A673 (cell line): Measurements from ENCODE around the gene SGSM1. TPM values are rescaled to one million over a fixed set of nuclear protein-coding genes. Genes with fewer than 3 reads are reported as not detected.

Experiments
- BruUV-seq: library from RNA; stranded (reverse); fragments of 400-500 nt; replicated peaks from 2 replicates; lab custom pipeline; 2021; lab: Mats Ljungman, UMichigan
- CTCF ChIA-PET: fragments of 300-600 bp; sonication (Branson Sonifier 250); formaldehyde crosslinking; loops from one replicate; lab custom pipeline; 2022; ENCODE audit warnings: antibody characterized with exemption; lab: Charles Lee
- POLR2A ChIA-PET: fragments of 300-600 bp; sonication (Branson Sonifier 250); formaldehyde crosslinking; loops from one replicate; lab custom pipeline; 2022; ENCODE audit warnings: antibody characterized with exemption; ENCODE audit not compliant: low non-redundant PET; lab: Charles Lee
- DNase-seq: peaks from one replicate; pipeline ENCODE4 v3.0.0-alpha.2; 2015; ENCODE audit warnings: low spot score
- H3K27ac ChIP-seq: fragments of 200-600 bp; sonication (generic); 2 replicates; pipeline ENCODE4 v1.5.1; 2016; ENCODE audit warnings: mixed run types, low read depth, mild to moderate bottlenecking, mixed read lengths, antibody characterized with exemption, low read length; ENCODE audit not compliant: poor library complexity, severe bottlenecking
- H3K27me3 ChIP-seq: fragments of 200-600 bp; sonication (generic); replicated peaks from 2 replicates; pipeline ENCODE4 v1.6.1; 2017; ENCODE audit warnings: mixed run types, low read depth, mild to moderate bottlenecking, mixed read lengths, antibody characterized with exemption, low read length; ENCODE audit not compliant: insufficient read depth, poor library complexity
- H3K36me3 ChIP-seq: fragments of 200-600 bp; sonication (generic); 2 replicates; pipeline ENCODE4 v1.6.1; 2016; ENCODE audit warnings: mixed run types, mild to moderate bottlenecking, mixed read lengths, antibody characterized with exemption, low read length; ENCODE audit not compliant: insufficient read depth, poor library complexity, severe bottlenecking
- H3K4me1 ChIP-seq: fragments of 200-600 bp; sonication (generic); 2 replicates; pipeline ENCODE4 v1.6.1; 2017; ENCODE audit warnings: mixed run types, mild to moderate bottlenecking, mixed read lengths, antibody characterized with exemption, low read length; ENCODE audit not compliant: insufficient read depth, poor library complexity, severe bottlenecking
- H3K4me3 ChIP-seq: fragments of 200-600 bp; sonication (generic); 2 replicates; pipeline ENCODE4 v1.5.1; 2016; ENCODE audit warnings: low read depth, mixed run types, mild to moderate bottlenecking, mixed read lengths, low read length; ENCODE audit not compliant: poor library complexity, severe bottlenecking
- H3K9me3 ChIP-seq: fragments of 200-600 bp; sonication (generic); 2 replicates; pipeline ENCODE4 v1.6.1; 2016; ENCODE audit warnings: mixed run types, low read depth, mild to moderate bottlenecking, mixed read lengths, antibody characterized with exemption, low read length; ENCODE audit not compliant: poor library complexity, severe bottlenecking
- CTCF ChIP-seq: fragments of 300-800, 200-600 bp; sonication (generic); conservative IDR thresholded peaks from 2 replicates; pipeline ENCODE4 v1.5.1; 2017; ENCODE audit warnings: low read depth, mild to moderate bottlenecking, antibody characterized with exemption, low read length, moderate library complexity, mixed read lengths
- EZH2 ChIP-seq: fragments of 200-600 bp; sonication (generic); IDR thresholded peaks from 2 replicates; pipeline ENCODE4 v1.6.1; 2017; ENCODE audit warnings: borderline replicate concordance, low read depth, mild to moderate bottlenecking, mixed read lengths, antibody characterized with exemption, low read length; ENCODE audit not compliant: poor library complexity, severe bottlenecking
- intact Hi-C: fragments of 100-400 bp; cut with micrococcal nuclease; formaldehyde crosslinking; loops from one replicate; pipeline ENCODE4 v1.10.0; 2022; ENCODE audit not compliant: unreplicated experiment
- total RNA-seq: library from RNA; stranded (reverse); gene quantifications from 2 replicates; pipeline ENCODE4 v1.2.3, GENCODE V29; 2021

Gene SGSM1
- total RNA-seq, 1 experiment from 2014 or later, result not detected

- intact Hi-C loops, result no loop called here
- POLR2A ChIA-PET, result no interaction called here
- no TSS peak for BruUV-seq
- DNase-seq, result no peak
- Histone ChIP-seq H3K27me3 (no peaks in the 10 kb centered on the region), H3K27ac (no peak overlapping the region), H3K9me3 (no peaks in the 10 kb centered on the region), H3K4me1 (no peaks in the 10 kb centered on the region), H3K4me3 (no peak overlapping the region), H3K36me3 (no peaks in the 10 kb centered on the region)
- TF ChIP-seq CTCF, result no peak
- no peak for TF ChIP-seq EZH2
- CTCF ChIA-PET, result interaction anchor here (0.6 kb wide), 1 partner anchor 12 kb away, joined by 4 read pairs; no protein-coding TSS in a partner anchor
These were observed 70.7 kb downstream of the SGSM1 start for GRCh38 chr22:24876700-24877099.

- Histone ChIP-seq H3K36me3 (no peaks in the 10 kb centered on the region), H3K9me3 (no peaks in the 10 kb centered on the region), H3K4me3 (no peak overlapping the region), H3K27ac (no peak overlapping the region), H3K4me1 (no peaks in the 10 kb centered on the region), H3K27me3 (no peaks in the 10 kb centered on the region)
- no peak for DNase-seq
- BruUV-seq, result no TSS peak
- CTCF ChIA-PET, result interaction anchor here (0.6 kb wide), 1 partner anchor 179 kb away, joined by 12 read pairs; no protein-coding TSS in a partner anchor
- no peak for TF ChIP-seq CTCF
- no peak for TF ChIP-seq EZH2
- POLR2A ChIA-PET, result no interaction called here
- intact Hi-C loops, result no loop called here
These were observed 73.0 kb downstream of the SGSM1 start for GRCh38 chr22:24878969-24879368.

- H3K9me3 ChIP-seq, result no peaks in the 10 kb centered on the region
- CTCF ChIA-PET, result no interaction called here
These were observed 77.4 kb downstream of the SGSM1 start for GRCh38 chr22:24883432-24883831.

More at GRCh38 chr22:24883432-24883831, 77.4 kb downstream of the SGSM1 start:
- intact Hi-C loops, result no loop called here
- H3K4me3 ChIP-seq, result no peak overlapping the region
- DNase-seq, result no peak
- no peak for TF ChIP-seq CTCF
- TF ChIP-seq EZH2, result no peak
- no peaks in the 10 kb centered on the region for H3K36me3 ChIP-seq
- H3K27ac ChIP-seq, result no peak overlapping the region
- no TSS peak for BruUV-seq
- no peaks in the 10 kb centered on the region for H3K27me3 ChIP-seq
- POLR2A ChIA-PET, result no interaction called here
- no peaks in the 10 kb centered on the region for H3K4me1 ChIP-seq
